HG03521 (cell line): ENCODE measurements around the gene CLEC4A.
"Not testable (repeated sequence)": the region's sequence is repeated elsewhere in the genome, so short reads cannot be mapped to it uniquely, and the experiment has no call there.

ENCODE experiments used
- ATAC-seq: cut with Tn5 transposase; IDR thresholded peaks from one replicate; pipeline ENCODE4 v1.9.1; 2021; ENCODE audit warnings: mild to moderate bottlenecking, moderate library complexity; ENCODE audit not compliant: unreplicated experiment

CLEC4A gene

GRCh38 chr12:8123124-8123912 is at the start of gene CLEC4A:
Gene CLEC4A (plus strand): TSS chr12:8123617. CDS start chr12:8123879, 262 bp downstream.
- ATAC-seq: no peak

- no peak for ATAC-seq
Observed at GRCh38 chr12:8075935-8076334, 47.5 kb upstream of the CLEC4A start.

GRCh38 chr12:8076366-8076765 is 47.1 kb upstream of the CLEC4A start:
- ATAC-seq: no peak

- ATAC-seq: no peak
Observed at GRCh38 chr12:8077207-8077606, 46.2 kb upstream of the CLEC4A start.

- no peak for ATAC-seq
Observed at GRCh38 chr12:8078398-8078797, 45.0 kb upstream of the CLEC4A start.

- ATAC-seq: no peak
Observed at GRCh38 chr12:8078916-8079315, 44.5 kb upstream of the CLEC4A start.

GRCh38 chr12:8080120-8080519 is 43.3 kb upstream of the CLEC4A start:
- ATAC-seq: no peak

GRCh38 chr12:8081251-8081920 is 42.0 kb upstream of the CLEC4A start:
- ATAC-seq: no peak

GRCh38 chr12:8082808-8083100 is 40.7 kb upstream of the CLEC4A start:
- no peak for ATAC-seq

GRCh38 chr12:8084351-8084750 is 39.1 kb upstream of the CLEC4A start:
- not testable (repeated sequence) for ATAC-seq

- ATAC-seq: no peak
Observed at GRCh38 chr12:8087666-8088065, 35.8 kb upstream of the CLEC4A start.

- ATAC-seq: no peak
Observed at GRCh38 chr12:8088574-8088973, 34.8 kb upstream of the CLEC4A start.

- ATAC-seq: not testable (repeated sequence)
Observed at GRCh38 chr12:8089277-8089676, 34.1 kb upstream of the CLEC4A start.

GRCh38 chr12:8089716-8090115 is 33.7 kb upstream of the CLEC4A start:
- ATAC-seq: no peak

GRCh38 chr12:8093291-8093690 is 30.1 kb upstream of the CLEC4A start:
- ATAC-seq: no peak

- no peak for ATAC-seq
Observed at GRCh38 chr12:8096281-8096915, 27.0 kb upstream of the CLEC4A start.

- no peak for ATAC-seq
Observed at GRCh38 chr12:8099235-8099634, 24.2 kb upstream of the CLEC4A start.

- no peak for ATAC-seq
Observed at GRCh38 chr12:8108808-8109398, 14.5 kb upstream of the CLEC4A start.

- ATAC-seq: not testable (repeated sequence)
Observed at GRCh38 chr12:8113117-8113516, 10.3 kb upstream of the CLEC4A start.

- ATAC-seq: no peak
Observed at GRCh38 chr12:8120072-8120713, 3.2 kb upstream of the CLEC4A start.

GRCh38 chr12:8127138-8127537 is 3.7 kb downstream of the CLEC4A start:
- ATAC-seq: no peak
